HG03095 (cell line): ENCODE results near the gene EZH1.
A peak's percentile ranks its signal among the peaks of the same experiment; 100 is the strongest.

ENCODE experiments used
- ATAC-seq: cut with Tn5 transposase; IDR thresholded peaks from one replicate; pipeline ENCODE4 v1.9.1; 2021; ENCODE audit warnings: moderate library complexity; ENCODE audit not compliant: unreplicated experiment

EZH1 gene

DNA sequence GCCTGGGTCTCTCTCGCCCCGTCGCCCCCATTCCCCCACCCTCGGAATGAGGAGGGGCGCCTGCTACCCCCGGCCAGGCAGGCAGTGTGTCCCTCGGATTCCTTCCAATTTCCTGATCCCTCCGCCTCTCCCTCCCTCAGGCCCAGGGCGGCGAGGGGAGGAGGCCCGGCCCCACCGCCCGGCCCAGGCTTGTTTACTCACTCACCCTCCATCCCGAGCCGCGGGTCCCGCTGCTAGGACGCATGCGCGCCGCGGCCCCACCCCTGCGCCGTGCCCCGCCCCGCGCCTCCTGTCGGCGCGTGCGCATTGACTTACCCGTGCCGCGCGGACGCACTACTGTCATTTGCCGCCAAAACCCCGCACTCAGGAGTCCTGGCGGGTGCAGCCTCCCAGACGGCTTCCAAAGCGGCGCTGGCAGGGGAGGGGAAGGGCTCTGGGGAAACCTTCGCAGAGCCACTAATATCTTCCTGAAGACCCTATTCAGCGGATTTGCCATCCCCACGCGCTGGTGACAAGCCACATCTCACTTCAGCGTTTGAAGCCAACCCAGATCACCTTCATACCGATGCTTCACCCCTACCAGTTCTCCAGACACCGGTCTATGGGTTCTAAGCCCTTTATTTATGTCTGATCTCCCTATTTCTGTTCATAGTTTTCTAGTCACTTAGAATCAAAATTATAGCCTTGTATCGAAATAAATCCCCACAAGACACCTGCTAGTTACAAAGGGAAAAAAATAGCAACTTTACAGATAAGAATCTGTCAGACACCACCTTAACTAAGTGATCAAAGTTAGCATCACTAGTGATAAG, at the start of gene EZH1:
EZH1 (minus strand) TSS at position 235 of the 812 bp plus-strand sequence. CDS start 16,099 bp downstream, outside the sequence.
- peak; percentile 67 for ATAC-seq

DNA sequence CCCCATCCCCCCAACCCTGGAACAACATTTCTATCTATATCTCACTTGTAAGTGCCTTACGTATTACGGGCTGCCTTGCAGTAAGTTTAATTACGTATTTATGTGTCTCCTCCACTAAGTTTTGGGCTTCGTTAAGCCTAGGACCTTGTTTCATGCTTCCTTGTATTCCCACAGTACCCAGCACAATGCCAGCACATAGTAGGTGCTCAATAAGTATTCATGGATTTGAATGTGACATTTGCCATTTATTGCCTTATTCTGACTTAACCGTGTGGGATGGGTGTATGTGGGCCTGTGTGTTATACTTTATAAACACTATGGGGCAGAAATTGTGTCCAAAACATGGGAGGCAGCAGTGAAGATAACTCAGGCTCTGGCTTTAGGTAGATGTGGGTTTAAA, 47.7 kb upstream of the EZH1 start:
- ATAC-seq, result no peak

GRCh38 chr17:42791948-42792347, 47.1 kb upstream of the EZH1 start:
- no peak for ATAC-seq

- ATAC-seq, result no peak
These were observed 42.4 kb upstream of the EZH1 start for GRCh38 chr17:42787266-42787665.

DNA sequence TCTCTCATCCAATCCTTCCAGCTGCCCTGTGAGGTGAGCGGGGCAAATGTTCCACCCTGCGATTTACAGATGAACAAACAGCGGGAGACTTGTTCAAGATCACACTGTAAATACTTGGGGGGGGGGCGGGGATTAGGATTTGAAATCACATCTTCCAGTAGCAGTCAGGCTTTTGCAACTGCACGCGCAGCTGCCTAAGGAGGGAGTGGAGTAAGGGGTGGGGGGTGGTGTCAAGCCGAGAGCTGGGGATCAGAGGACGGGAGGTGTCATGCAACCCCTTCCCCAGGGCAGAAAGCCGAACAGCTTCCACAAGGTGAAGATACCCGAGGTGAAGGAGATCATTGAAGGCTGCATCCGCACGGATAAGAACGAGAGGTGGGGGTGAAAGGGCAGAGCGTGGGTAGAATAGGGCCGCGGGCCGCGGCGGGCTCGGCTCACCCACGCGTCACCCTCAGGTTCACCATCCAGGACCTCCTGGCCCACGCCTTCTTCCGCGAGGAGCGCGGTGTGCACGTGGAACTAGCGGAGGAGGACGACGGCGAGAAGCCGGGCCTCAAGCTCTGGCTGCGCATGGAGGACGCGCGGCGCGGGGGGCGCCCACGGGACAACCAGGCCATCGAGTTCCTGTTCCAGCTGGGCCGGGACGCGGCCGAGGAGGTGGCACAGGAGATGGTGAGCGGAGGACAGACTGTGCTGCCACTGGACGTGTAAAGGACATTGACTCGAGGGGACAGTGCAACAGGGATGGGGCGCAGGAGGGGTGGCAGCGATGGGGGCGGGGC, 40.2 kb upstream of the EZH1 start:
- no peak for ATAC-seq

DNA sequence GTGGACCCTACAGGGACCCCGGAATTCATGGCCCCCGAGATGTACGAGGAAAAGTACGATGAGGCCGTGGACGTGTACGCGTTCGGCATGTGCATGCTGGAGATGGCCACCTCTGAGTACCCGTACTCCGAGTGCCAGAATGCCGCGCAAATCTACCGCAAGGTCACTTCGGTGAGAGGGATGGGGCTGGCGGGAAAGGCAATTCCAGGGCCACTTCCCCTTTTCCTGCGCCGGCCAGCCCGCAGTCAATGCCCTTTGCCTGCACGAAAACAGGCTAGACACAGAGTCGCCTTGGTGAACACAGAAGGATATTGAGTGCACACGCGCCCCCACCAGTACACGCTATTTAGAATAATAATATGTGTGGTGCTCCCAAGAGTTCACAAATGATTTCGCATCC, 39.6 kb upstream of the EZH1 start:
- ATAC-seq, result no peak

GRCh38 chr17:42783791-42784138, 38.9 kb upstream of the EZH1 start:
- no peak for ATAC-seq

- no peak for ATAC-seq
These were observed 38.4 kb upstream of the EZH1 start for GRCh38 chr17:42783062-42783790.

DNA sequence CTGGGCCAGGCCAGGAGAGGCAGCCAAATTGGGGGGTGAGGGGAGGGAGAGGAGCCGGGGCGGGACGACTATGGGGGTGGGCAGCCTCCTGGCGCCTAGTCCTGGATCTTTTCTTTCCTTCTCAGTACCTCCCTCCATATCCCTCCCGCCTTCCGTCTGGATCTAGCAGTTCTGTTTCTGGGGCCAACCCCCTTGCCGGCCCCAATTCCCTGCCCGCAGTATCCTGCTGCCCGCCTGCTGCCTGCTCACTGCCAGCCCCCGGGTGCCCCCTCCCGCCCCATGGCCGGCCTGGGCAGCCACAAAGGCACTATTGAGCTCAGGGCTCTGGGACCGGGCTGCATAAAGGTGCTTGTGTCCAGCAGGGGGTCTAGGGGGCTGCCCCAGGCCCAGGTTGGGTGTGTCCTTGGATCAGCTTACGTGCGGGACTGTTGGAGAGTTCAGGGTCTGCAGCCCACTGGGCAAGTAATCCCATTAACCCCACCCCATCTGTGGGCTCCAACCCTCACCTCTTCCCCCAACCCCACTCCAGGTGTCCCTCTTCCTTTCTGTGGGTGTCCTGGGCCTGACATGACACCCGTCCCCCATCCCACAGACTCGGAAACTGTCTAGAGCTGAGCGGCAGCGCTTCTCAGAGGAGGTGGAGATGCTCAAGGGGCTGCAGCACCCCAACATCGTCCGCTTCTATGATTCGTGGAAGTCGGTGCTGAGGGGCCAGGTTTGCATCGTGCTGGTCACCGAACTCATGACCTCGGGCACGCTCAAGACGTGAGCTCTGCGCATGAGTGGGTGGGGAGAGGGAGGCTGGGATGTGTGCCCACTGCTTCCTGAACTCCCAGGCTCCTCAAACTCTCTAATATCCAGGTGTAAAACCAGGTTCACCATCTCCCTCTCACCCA, 37.6 kb upstream of the EZH1 start:
- ATAC-seq, result no peak

- ATAC-seq, result no peak
These were observed 36.9 kb upstream of the EZH1 start for GRCh38 chr17:42781639-42782165.

- ATAC-seq, result no peak
These were observed 36.2 kb upstream of the EZH1 start for GRCh38 chr17:42780851-42781638.

DNA sequence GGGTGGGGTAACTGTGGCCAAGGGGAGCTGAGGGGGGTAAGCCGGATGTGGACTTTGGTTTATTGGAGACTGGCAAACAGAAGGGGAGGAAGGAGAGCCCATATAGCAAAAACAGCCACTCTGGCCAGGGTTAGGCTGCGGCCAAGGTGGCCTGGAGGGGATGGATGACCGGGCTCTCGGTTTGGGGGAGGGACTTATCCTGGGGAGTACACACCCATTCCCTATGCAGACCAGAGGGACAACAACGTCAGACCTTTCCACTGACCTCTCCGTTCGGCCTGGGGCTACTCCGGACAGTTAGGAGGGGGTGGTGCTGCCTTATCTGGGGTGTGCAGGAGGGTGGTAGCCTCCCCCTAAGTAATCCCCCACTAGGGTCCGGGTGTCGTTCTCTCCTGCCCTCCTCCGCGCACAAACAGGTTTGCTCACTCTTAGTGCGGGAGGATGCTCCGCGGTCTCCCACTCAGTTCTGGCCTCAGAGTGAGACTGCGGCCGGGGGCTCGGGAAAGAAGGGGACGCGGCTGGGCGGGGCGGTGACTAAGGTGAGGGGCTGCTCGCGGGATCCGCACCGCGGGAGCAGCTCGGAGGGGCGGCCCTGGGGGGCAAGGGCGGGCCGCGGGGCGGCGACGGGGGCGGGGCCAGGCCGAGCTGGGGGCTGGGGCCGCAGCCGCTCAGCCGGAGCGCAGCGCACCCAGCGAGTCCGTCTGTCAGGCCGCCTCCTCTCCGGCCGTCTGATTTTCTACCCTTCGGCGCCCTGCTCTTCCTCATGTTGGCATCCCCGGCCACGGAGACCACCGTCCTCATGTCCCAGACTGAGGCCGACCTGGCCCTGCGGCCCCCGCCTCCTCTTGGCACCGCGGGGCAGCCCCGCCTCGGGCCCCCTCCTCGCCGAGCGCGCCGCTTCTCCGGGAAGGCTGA, 35.4 kb upstream of the EZH1 start, which contains the start of gene WNK4:
WNK4 (plus strand) TSS at position 675 of the 915 bp plus-strand sequence; CDS start at position 764, 89 bp downstream.
- ATAC-seq, result no peak

- ATAC-seq, result no peak
These were observed 34.6 kb upstream of the EZH1 start for GRCh38 chr17:42779304-42779935.

GRCh38 chr17:42778570-42778969, 33.7 kb upstream of the EZH1 start:
- ATAC-seq, result no peak

GRCh38 chr17:42775534-42776098, 30.8 kb upstream of the EZH1 start:
- no peak for ATAC-seq

GRCh38 chr17:42774066-42774745, 29.4 kb upstream of the EZH1 start:
- ATAC-seq, result no peak
